KMS-11 (cell line): ENCODE data around the gene ZSCAN5A.

Source experiments
- H2AFZ ChIP-seq: fragments of 200-600 bp; sonication (generic); 2 replicates; pipeline ENCODE4 v1.6.1; 2016; ENCODE audit warnings: antibody characterized with exemption, mixed run types, low read depth
- H3K27ac ChIP-seq: fragments of 200-600 bp; sonication (generic); 2 replicates; pipeline ENCODE4 v1.6.1; 2016; ENCODE audit warnings: mild to moderate bottlenecking, mixed run types
- H3K27me3 ChIP-seq: fragments of 200-600 bp; sonication (generic); 2 replicates; pipeline ENCODE4 v1.6.1; 2017; ENCODE audit warnings: mild to moderate bottlenecking, low read depth, mixed run types, moderate library complexity; ENCODE audit not compliant: insufficient read depth
- H3K36me3 ChIP-seq: fragments of 200-600 bp; sonication (generic); 2 replicates; pipeline ENCODE4 v1.6.1; 2017; ENCODE audit warnings: mild to moderate bottlenecking, mixed run types; ENCODE audit not compliant: insufficient read depth
- H3K4me1 ChIP-seq: fragments of 200-600 bp; sonication (generic); 2 replicates; pipeline ENCODE4 v1.6.1; 2016; ENCODE audit warnings: mild to moderate bottlenecking, low read depth, mixed run types; ENCODE audit not compliant: poor library complexity, severe bottlenecking
- H3K4me2 ChIP-seq: fragments of 200-600 bp; sonication (generic); 2 replicates; pipeline ENCODE4 v1.7.0; 2016; ENCODE audit warnings: mild to moderate bottlenecking, mixed run types
- H3K4me3 ChIP-seq: fragments of 200-600 bp; sonication (generic); IDR thresholded peaks from 2 replicates; pipeline ENCODE4 v1.6.1; 2017; ENCODE audit warnings: low read depth, low read length, mixed read lengths; ENCODE audit not compliant: insufficient read depth
- H3K79me2 ChIP-seq: fragments of 200-600 bp; sonication (generic); 2 replicates; pipeline ENCODE4 v1.6.1; 2016; ENCODE audit warnings: low read depth, mixed run types; ENCODE audit not compliant: insufficient read depth
- H3K9ac ChIP-seq: fragments of 200-600 bp; sonication (generic); 2 replicates; pipeline ENCODE4 v1.6.1; 2016; ENCODE audit warnings: mild to moderate bottlenecking, mixed run types
- H4K20me1 ChIP-seq: fragments of 200-600 bp; sonication (generic); 2 replicates; pipeline ENCODE4 v1.6.1; 2016; ENCODE audit warnings: mild to moderate bottlenecking, mixed run types; ENCODE audit not compliant: insufficient read depth
- CTCF ChIP-seq: fragments of 200-600 bp; sonication (generic); conservative IDR thresholded peaks from 2 replicates; pipeline ENCODE4 v1.6.1; 2017; ENCODE audit warnings: low read depth, mild to moderate bottlenecking, antibody characterized with exemption, low read length, moderate library complexity, mixed read lengths

Gene ZSCAN5A

GRCh38 chr19:56174550-56174949 is 140.1 kb downstream of the ZSCAN5A start:
- no peak overlapping the region for H3K4me3 ChIP-seq
- no peak overlapping the region for H3K9ac ChIP-seq
- no peaks in the 10 kb centered on the region for H3K27me3 ChIP-seq
- H3K36me3 ChIP-seq, result no peaks in the 10 kb centered on the region
- no peak overlapping the region for H3K4me2 ChIP-seq
- H3K4me1 ChIP-seq, result no peaks in the 10 kb centered on the region
- H4K20me1 ChIP-seq, result no peaks in the 10 kb centered on the region
- no peak overlapping the region for H3K27ac ChIP-seq
- no peaks in the 10 kb centered on the region for H3K79me2 ChIP-seq
- no peak for TF ChIP-seq CTCF
- no peak overlapping the region for H2AFZ ChIP-seq

- no peak overlapping the region for H3K4me2 ChIP-seq
- no peak overlapping the region for H2AFZ ChIP-seq
- no peaks in the 10 kb centered on the region for H3K79me2 ChIP-seq
- TF ChIP-seq CTCF, result no peak
- H3K4me3 ChIP-seq, result no peak overlapping the region
- H3K36me3 ChIP-seq, result no peaks in the 10 kb centered on the region
- no peaks in the 10 kb centered on the region for H4K20me1 ChIP-seq
- no peaks in the 10 kb centered on the region for H3K27me3 ChIP-seq
- no peak overlapping the region for H3K9ac ChIP-seq
- no peaks in the 10 kb centered on the region for H3K4me1 ChIP-seq
- H3K27ac ChIP-seq, result no peak overlapping the region
These were observed 140.6 kb downstream of the ZSCAN5A start for GRCh38 chr19:56174086-56174485.
